Lower leg skin (tissue), 4 donors: ENCODE measurements around the gene POLN. TPM values are rescaled to one million over a fixed set of nuclear protein-coding genes. Genes with fewer than 3 reads are reported as not detected.

ENCODE experiments used
- DNase-seq, 2 donors: peaks; one replicate each; pipeline ENCODE4 v3.0.0-alpha.2; 2019; ENCODE audit warnings: low spot score in 2 of 2
- H3K4me3 ChIP-seq: fragments of 200-600 bp; sonication (generic); 2 replicates; pipeline ENCODE4 v1.5.1; 2017; ENCODE audit warnings: mild to moderate bottlenecking, low read depth; ENCODE audit not compliant: poor library complexity, severe bottlenecking
- CTCF ChIP-seq, 3 donors: fragments of 450-650 bp; IDR thresholded peaks; one replicate each; pipeline ENCODE4 v1.5.1; 2016; ENCODE audit warnings: antibody characterized with exemption in 3 of 3, mild to moderate bottlenecking in 3 of 3, moderate library complexity in 2 of 3
- POLR2A ChIP-seq, 2 donors: fragments of 450-650 bp; IDR thresholded peaks; one replicate each; pipeline ENCODE4 v1.6.1; 2016 to 2017; ENCODE audit warnings: antibody characterized with exemption in 2 of 2, mild to moderate bottlenecking in 1 of 2, moderate library complexity in 1 of 2
- WGBS, 2 donors: methylation state at CpG; one replicate each; pipeline ENCODE4 v1.1.5; 2018; 5-methylcytosine and 5-hydroxymethylcytosine counted together
- intact Hi-C: fragments of 100-400 bp; cut with DNase I; formaldehyde crosslinking; loops from one replicate; pipeline ENCODE4 v1.15.0; 2023; ENCODE audit warnings: low total_unique reads
- total RNA-seq, 4 donors: library from RNA; depleted of rRNA; stranded (reverse); fragments of >200 nt; gene quantifications; one replicate each; pipeline ENCODE4 v1.1.0, GENCODE V29; 2016

The POLN gene
- total RNA-seq, 4 donors from 2014 or later: 0.30 to 3.3 (median 0.89) TPM

- no peak for DNase-seq
- H3K4me3 ChIP-seq: no peak overlapping the region
- WGBS, 2 donors: 65 to 78% methylated on average over 8 of the region's 8 CpGs
- TF ChIP-seq CTCF (IDR thresholded peaks at IDR 0.05) (no peak), POLR2A (IDR thresholded peaks at IDR 0.05) (no peak)
- intact Hi-C loops: no loop called here
These were observed 100.7 kb downstream of the POLN start for GRCh38 chr4:2141022-2141761.

- WGBS, 2 donors: 57 to 58% methylated on average over 11 of the region's 11 CpGs
- H3K4me3 ChIP-seq: no peak overlapping the region
- intact Hi-C loops: no loop called here
- no peak for DNase-seq
- TF ChIP-seq POLR2A (IDR thresholded peaks at IDR 0.05) (no peak), CTCF (IDR thresholded peaks at IDR 0.05) (no peak)
These were observed 102.9 kb downstream of the POLN start for GRCh38 chr4:2138846-2139500.

GRCh38 chr4:2136726-2137125 is 105.2 kb downstream of the POLN start:
- WGBS, 2 donors: 68% methylated on average over 7 of the region's 7 CpGs
- H3K4me3 ChIP-seq: no peak overlapping the region
- DNase-seq: no peak
- intact Hi-C loops: no loop called here
- no peak for TF ChIP-seq CTCF (IDR thresholded peaks at IDR 0.05)
- TF ChIP-seq POLR2A (IDR thresholded peaks at IDR 0.05): no peak

- no peak overlapping the region for H3K4me3 ChIP-seq
- intact Hi-C loops: no loop called here
- DNase-seq: no peak
- WGBS, 2 donors: 61 to 64% methylated on average over 8 of the region's 8 CpGs
- TF ChIP-seq POLR2A (IDR thresholded peaks at IDR 0.05) (no peak), CTCF (IDR thresholded peaks at IDR 0.05) (no peak)
These were observed 106.8 kb downstream of the POLN start for GRCh38 chr4:2135083-2135482.

GRCh38 chr4:2132438-2132837 is 109.5 kb downstream of the POLN start:
- DNase-seq: no peak
- no peak overlapping the region for H3K4me3 ChIP-seq
- no peak for TF ChIP-seq POLR2A (IDR thresholded peaks at IDR 0.05)
- no peak for TF ChIP-seq CTCF (IDR thresholded peaks at IDR 0.05)
- intact Hi-C loops: no loop called here
